Measurements from ENCODE around the gene MIF4GD.

GRCh38 chr17:75318211-75318610, 47.2 kb upstream of the MIF4GD start:
- TF ChIP-seq NFRKB (IDR thresholded peaks at IDR 0.05) (no peak), SP1 (IDR thresholded peaks at IDR 0.05) (no peak), SUZ12 (IDR thresholded peaks at IDR 0.05) (no peak), FOXM1 (IDR thresholded peaks at IDR 0.05; ENCODE audit: borderline replicate concordance) (no peak), PKNOX1 (IDR thresholded peaks at IDR 0.05) (no peak), FOXK2 (IDR thresholded peaks at IDR 0.05) (no peak), TARDBP (IDR thresholded peaks at IDR 0.05) (no peak), FOXA1 (IDR thresholded peaks at IDR 0.05) (no peak), CTBP1 (IDR thresholded peaks at IDR 0.05; ENCODE audit: borderline replicate concordance) (no peak), ZNF384 (IDR thresholded peaks at IDR 0.05) (no peak)
